Measurements from ENCODE around the gene THPO.
"Not testable (repeated sequence)": the region's sequence is repeated elsewhere in the genome, so short reads cannot be mapped to it uniquely, and the experiment has no call there.

THPO gene

GRCh38 chr3:184343200-184343876 lies 34.7 kb downstream of the THPO start:
- no peak overlapping the region for H3K27ac Mint-ChIP-seq
- H3K4me3 Mint-ChIP-seq, result no peak overlapping the region
- H3K36me3 Mint-ChIP-seq (ENCODE audit: low read depth), result peaks cover 83% of the 10 kb centered on the region
- H3K4me1 Mint-ChIP-seq (ENCODE audit: low read depth), result peaks cover 47% of the 10 kb centered on the region
- intact Hi-C loops (cut with micrococcal nuclease), result no loop called here
- H3K9me3 Mint-ChIP-seq, result no peaks in the 10 kb centered on the region
- no peaks in the 10 kb centered on the region for H3K27me3 Mint-ChIP-seq

- H3K9me3 Mint-ChIP-seq, result no peaks in the 10 kb centered on the region
- H3K36me3 Mint-ChIP-seq (ENCODE audit: low read depth), result peaks cover 85% of the 10 kb centered on the region
- no peak overlapping the region for H3K27ac Mint-ChIP-seq
- intact Hi-C loops (cut with micrococcal nuclease), result no loop called here
- H3K27me3 Mint-ChIP-seq, result no peaks in the 10 kb centered on the region
- H3K4me1 Mint-ChIP-seq (ENCODE audit: low read depth), result peaks cover 54% of the 10 kb centered on the region
- H3K4me3 Mint-ChIP-seq, result no peak overlapping the region
Measured at GRCh38 chr3:184341925-184342324, 36.1 kb downstream of the THPO start.

- peaks cover 57% of the 10 kb centered on the region for H3K4me1 Mint-ChIP-seq (ENCODE audit: low read depth)
- H3K9me3 Mint-ChIP-seq; intact Hi-C loops (cut with micrococcal nuclease); H3K27me3 Mint-ChIP-seq; H3K4me3 Mint-ChIP-seq; H3K27ac Mint-ChIP-seq: not testable (repeated sequence)
- peaks cover 71% of the 10 kb centered on the region for H3K36me3 Mint-ChIP-seq (ENCODE audit: low read depth)
Measured at GRCh38 chr3:184339451-184340135, 38.4 kb downstream of the THPO start.

GRCh38 chr3:184339001-184339400 lies 39.0 kb downstream of the THPO start:
- Mint-ChIP-seq H3K27ac (no peak overlapping the region), H3K27me3 (no peaks in the 10 kb centered on the region), H3K36me3 (ENCODE audit: low read depth) (peaks cover 71% of the 10 kb centered on the region), H3K9me3 (no peaks in the 10 kb centered on the region), H3K4me3 (peak overlapping the region; percentile 35), H3K4me1 (ENCODE audit: low read depth) (peaks cover 59% of the 10 kb centered on the region)
- intact Hi-C loops (cut with micrococcal nuclease), result no loop called here

- no peaks in the 10 kb centered on the region for H3K9me3 Mint-ChIP-seq
- H3K27me3 Mint-ChIP-seq, result no peaks in the 10 kb centered on the region
- H3K4me1 Mint-ChIP-seq (ENCODE audit: low read depth), result peaks cover 64% of the 10 kb centered on the region
- intact Hi-C loops (cut with micrococcal nuclease), result no loop called here
- peaks cover 71% of the 10 kb centered on the region for H3K36me3 Mint-ChIP-seq (ENCODE audit: low read depth)
- H3K27ac Mint-ChIP-seq, result peak overlapping the region; percentile 90
- H3K4me3 Mint-ChIP-seq, result peak overlapping the region; percentile 82
Measured at GRCh38 chr3:184338511-184338945, 39.5 kb downstream of the THPO start.

DNA sequence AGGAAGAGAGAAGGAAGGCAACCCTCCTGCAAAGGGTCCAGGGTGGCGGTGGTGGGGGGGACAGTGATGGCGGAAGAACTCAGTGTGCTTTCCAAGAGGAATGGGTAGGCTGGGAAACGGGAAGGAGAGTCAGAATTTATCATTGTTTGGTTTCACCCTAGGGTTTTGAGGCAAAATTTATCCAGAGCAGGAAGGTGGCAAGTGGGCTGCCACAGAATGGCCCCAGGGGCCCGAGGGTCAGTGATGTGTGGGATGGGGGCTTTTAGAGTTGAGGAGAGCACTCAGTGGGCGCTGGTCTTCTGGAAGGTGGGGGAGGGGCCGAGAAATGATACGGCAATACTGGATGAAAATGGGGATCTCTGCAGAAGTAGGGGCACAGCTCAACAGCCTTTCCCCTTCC lies 40.0 kb downstream of the THPO start:
- Mint-ChIP-seq H3K4me3 (peak overlapping the region; percentile 82), H3K4me1 (ENCODE audit: low read depth) (peaks cover 69% of the 10 kb centered on the region), H3K9me3 (no peaks in the 10 kb centered on the region), H3K27me3 (no peaks in the 10 kb centered on the region), H3K27ac (peak overlapping the region; percentile 90), H3K36me3 (ENCODE audit: low read depth) (peaks cover 71% of the 10 kb centered on the region)
- intact Hi-C loops (cut with micrococcal nuclease), result no loop called here

GRCh38 chr3:184337399-184337714 lies 40.6 kb downstream of the THPO start, which contains the start of gene FAM131A:
Gene FAM131A, plus strand, starts transcription at chr3:184337600. Its CDS starts 31 bp downstream, at chr3:184337631.
- H3K9me3 Mint-ChIP-seq, result no peaks in the 10 kb centered on the region
- peaks cover 76% of the 10 kb centered on the region for H3K4me1 Mint-ChIP-seq (ENCODE audit: low read depth)
- H3K4me3 Mint-ChIP-seq, result peak within 1 kb of the TSS; percentile 82
- intact Hi-C loops (cut with micrococcal nuclease), result no loop called here
- no peaks in the 10 kb centered on the region for H3K27me3 Mint-ChIP-seq
- H3K27ac Mint-ChIP-seq, result peak within 1 kb of the TSS; percentile 90
- peaks cover 71% of the 10 kb centered on the region for H3K36me3 Mint-ChIP-seq (ENCODE audit: low read depth)

- H3K9me3 Mint-ChIP-seq, result no peaks in the 10 kb centered on the region
Measured at GRCh38 chr3:184336547-184337398, 41.2 kb downstream of the THPO start.

GRCh38 chr3:184335661-184336546 lies 42.1 kb downstream of the THPO start:
- Mint-ChIP-seq H3K36me3 (ENCODE audit: low read depth) (peaks cover 71% of the 10 kb centered on the region), H3K9me3 (no peaks in the 10 kb centered on the region), H3K4me1 (ENCODE audit: low read depth) (peaks cover 70% of the 10 kb centered on the region), H3K27ac (peak overlapping the region; percentile 90), H3K27me3 (no peaks in the 10 kb centered on the region), H3K4me3 (peak overlapping the region; percentile 82)
- intact Hi-C loops (cut with micrococcal nuclease), result loop anchor here (2.0 kb wide), 1 partner anchor 17 kb away; no protein-coding TSS in a partner anchor

More at GRCh38 chr3:184336547-184337398, 41.2 kb downstream of the THPO start:
- Mint-ChIP-seq H3K36me3 (ENCODE audit: low read depth) (peaks cover 71% of the 10 kb centered on the region), H3K4me3 (peak overlapping the region; percentile 82), H3K4me1 (ENCODE audit: low read depth) (peaks cover 77% of the 10 kb centered on the region), H3K27me3 (no peaks in the 10 kb centered on the region), H3K27ac (peak overlapping the region; percentile 90)
- intact Hi-C loops (cut with micrococcal nuclease), result no loop called here

DNA sequence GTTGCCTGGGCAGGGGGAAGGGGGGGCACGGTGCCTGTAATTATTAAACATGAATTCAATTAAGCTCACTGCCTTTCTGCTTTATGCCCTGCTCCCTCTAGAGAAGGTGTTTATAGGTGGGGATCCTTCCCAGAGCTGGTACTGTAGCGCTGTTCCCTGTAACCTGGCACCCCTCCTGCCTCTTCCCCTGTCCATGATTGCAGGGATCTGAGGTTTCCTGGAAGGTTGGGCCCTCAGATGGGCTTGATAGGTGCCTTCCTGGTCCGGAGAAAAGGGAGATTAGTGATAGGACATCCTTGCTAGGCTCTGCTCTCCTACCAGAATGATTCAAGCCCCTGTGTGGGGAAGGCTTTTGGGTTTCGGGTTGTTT lies 42.7 kb downstream of the THPO start:
- Mint-ChIP-seq H3K4me1 (ENCODE audit: low read depth) (peaks cover 64% of the 10 kb centered on the region), H3K36me3 (ENCODE audit: low read depth) (peaks cover 72% of the 10 kb centered on the region), H3K27me3 (no peaks in the 10 kb centered on the region), H3K9me3 (no peaks in the 10 kb centered on the region), H3K27ac (peak overlapping the region; percentile 90), H3K4me3 (peak overlapping the region; percentile 82)
- intact Hi-C loops (cut with micrococcal nuclease), result loop anchor here (2.0 kb wide), 1 partner anchor 16 kb away; no protein-coding TSS in a partner anchor

DNA sequence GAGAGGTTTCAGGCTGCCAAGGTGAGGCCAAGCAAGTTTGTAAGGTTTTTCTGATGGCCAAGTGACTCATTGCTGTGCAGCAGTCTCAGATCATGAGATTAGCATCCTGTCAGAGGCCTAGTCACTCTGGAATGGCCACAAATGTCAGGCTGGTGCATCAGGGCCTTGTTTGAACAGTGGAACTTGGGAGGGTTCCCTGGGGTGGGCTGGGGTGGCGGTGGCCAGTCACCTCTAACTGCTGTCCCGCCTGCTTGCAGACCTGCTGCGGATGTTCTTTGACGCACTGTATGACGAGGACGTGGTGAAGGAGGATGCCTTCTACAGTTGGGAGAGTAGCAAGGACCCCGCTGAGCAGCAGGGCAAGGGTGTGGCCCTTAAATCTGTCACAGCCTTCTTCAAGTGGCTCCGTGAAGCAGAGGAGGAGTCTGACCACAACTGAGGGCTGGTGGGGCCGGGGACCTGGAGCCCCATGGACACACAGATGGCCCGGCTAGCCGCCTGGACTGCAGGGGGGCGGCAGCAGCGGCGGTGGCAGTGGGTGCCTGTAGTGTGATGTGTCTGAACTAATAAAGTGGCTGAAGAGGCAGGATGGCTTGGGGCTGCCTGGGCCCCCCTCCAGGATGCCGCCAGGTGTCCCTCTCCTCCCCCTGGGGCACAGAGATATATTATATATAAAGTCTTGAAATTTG lies 43.4 kb downstream of the THPO start:
- Mint-ChIP-seq H3K27me3 (no peaks in the 10 kb centered on the region), H3K4me1 (ENCODE audit: low read depth) (peaks cover 59% of the 10 kb centered on the region), H3K36me3 (ENCODE audit: low read depth) (peaks cover 78% of the 10 kb centered on the region), H3K27ac (peak overlapping the region; percentile 90), H3K9me3 (no peaks in the 10 kb centered on the region), H3K4me3 (no peak overlapping the region)
- intact Hi-C loops (cut with micrococcal nuclease), result loop anchor here (2.0 kb wide), 1 partner anchor 16 kb away; no protein-coding TSS in a partner anchor

- Mint-ChIP-seq H3K36me3 (ENCODE audit: low read depth) (peaks cover 80% of the 10 kb centered on the region), H3K27me3 (no peaks in the 10 kb centered on the region), H3K4me3 (no peak overlapping the region), H3K4me1 (ENCODE audit: low read depth) (peaks cover 50% of the 10 kb centered on the region), H3K9me3 (no peaks in the 10 kb centered on the region), H3K27ac (peak overlapping the region; percentile 90)
- intact Hi-C loops (cut with micrococcal nuclease), result loop anchor here (2.0 kb wide), 1 partner anchor 15 kb away; no protein-coding TSS in a partner anchor
Measured at GRCh38 chr3:184333700-184334099, 44.3 kb downstream of the THPO start.

DNA sequence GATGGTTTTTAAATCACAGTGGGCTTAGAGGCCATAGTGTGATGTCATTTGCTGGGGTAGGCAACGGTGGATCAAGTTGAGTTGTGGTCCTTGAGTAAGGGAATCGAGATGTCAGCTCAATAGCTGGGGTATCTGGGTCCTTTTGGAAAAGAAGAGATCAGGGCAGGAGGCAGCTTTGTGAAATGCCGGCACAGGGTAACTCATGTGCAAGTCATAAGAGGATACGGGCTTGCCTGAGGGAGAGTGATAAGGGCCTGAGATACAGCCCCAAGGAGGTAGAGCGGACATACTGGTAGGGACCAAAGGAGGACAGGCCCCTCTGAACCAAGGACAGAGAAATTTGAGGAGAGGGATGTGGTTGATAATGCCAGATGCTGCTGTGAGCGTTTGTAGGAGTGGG lies 44.8 kb downstream of the THPO start:
- peaks cover 45% of the 10 kb centered on the region for H3K4me1 Mint-ChIP-seq (ENCODE audit: low read depth)
- no peak overlapping the region for H3K4me3 Mint-ChIP-seq

More for the DNA sequence above, 44.8 kb downstream of the THPO start:
- Mint-ChIP-seq H3K36me3 (ENCODE audit: low read depth) (peaks cover 83% of the 10 kb centered on the region), H3K27me3 (no peaks in the 10 kb centered on the region), H3K9me3 (no peaks in the 10 kb centered on the region), H3K27ac (peak overlapping the region; percentile 90)
- intact Hi-C loops (cut with micrococcal nuclease), result no loop called here
